ENCODE data around the gene ZFY.

DNA sequence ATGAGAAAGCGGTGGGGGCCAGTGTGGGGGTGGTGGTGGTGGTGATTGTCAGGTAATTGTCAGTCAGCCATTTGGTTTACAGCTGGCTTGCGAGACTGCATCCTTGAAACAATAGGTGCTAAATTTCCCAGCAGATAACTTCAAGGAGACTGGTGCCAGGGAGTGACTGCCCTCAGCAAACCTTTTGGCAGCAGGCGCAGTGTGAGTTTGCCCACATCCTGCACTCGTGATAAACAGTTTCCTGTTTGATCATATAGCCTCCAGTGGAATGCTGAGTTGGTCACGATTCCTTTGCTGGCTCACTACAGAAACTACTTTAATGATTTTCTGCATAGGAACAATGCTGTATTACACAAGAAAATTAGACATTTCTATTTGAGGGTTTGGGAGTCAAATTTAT is 47.8 kb upstream of the ZFY start:
- TF ChIP-seq SP1 (IDR thresholded peaks at IDR 0.05) (no peak), JUND (IDR thresholded peaks at IDR 0.05) (no peak), GABPA (IDR thresholded peaks at IDR 0.05 in 1 of 2, conservative IDR thresholded peaks at IDR 0.05 in 1 of 2) (no peak), YY1 (IDR thresholded peaks at IDR 0.05) (no peak)
- TF ChIP-seq, protein P1, sequence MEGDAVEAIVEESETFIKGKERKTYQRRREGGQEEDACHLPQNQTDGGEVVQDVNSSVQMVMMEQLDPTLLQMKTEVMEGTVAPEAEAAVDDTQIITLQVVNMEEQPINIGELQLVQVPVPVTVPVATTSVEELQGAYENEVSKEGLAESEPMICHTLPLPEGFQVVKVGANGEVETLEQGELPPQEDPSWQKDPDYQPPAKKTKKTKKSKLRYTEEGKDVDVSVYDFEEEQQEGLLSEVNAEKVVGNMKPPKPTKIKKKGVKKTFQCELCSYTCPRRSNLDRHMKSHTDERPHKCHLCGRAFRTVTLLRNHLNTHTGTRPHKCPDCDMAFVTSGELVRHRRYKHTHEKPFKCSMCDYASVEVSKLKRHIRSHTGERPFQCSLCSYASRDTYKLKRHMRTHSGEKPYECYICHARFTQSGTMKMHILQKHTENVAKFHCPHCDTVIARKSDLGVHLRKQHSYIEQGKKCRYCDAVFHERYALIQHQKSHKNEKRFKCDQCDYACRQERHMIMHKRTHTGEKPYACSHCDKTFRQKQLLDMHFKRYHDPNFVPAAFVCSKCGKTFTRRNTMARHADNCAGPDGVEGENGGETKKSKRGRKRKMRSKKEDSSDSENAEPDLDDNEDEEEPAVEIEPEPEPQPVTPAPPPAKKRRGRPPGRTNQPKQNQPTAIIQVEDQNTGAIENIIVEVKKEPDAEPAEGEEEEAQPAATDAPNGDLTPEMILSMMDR (IDR thresholded peaks at IDR 0.05; ENCODE audit: low read depth, low read length, missing input control) = no peak
- TF ChIP-seq, protein P2, sequence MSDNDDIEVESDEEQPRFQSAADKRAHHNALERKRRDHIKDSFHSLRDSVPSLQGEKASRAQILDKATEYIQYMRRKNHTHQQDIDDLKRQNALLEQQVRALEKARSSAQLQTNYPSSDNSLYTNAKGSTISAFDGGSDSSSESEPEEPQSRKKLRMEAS (IDR thresholded peaks at IDR 0.05) = no peak
- TF ChIP-seq, protein P3, sequence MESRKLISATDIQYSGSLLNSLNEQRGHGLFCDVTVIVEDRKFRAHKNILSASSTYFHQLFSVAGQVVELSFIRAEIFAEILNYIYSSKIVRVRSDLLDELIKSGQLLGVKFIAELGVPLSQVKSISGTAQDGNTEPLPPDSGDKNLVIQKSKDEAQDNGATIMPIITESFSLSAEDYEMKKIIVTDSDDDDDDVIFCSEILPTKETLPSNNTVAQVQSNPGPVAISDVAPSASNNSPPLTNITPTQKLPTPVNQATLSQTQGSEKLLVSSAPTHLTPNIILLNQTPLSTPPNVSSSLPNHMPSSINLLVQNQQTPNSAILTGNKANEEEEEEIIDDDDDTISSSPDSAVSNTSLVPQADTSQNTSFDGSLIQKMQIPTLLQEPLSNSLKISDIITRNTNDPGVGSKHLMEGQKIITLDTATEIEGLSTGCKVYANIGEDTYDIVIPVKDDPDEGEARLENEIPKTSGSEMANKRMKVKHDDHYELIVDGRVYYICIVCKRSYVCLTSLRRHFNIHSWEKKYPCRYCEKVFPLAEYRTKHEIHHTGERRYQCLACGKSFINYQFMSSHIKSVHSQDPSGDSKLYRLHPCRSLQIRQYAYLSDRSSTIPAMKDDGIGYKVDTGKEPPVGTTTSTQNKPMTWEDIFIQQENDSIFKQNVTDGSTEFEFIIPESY (IDR thresholded peaks at IDR 0.05) = no peak

Data from liver (tissue), 3 donors.